CD4-positive, alpha-beta memory T cell (primary cell): ENCODE measurements around the gene MEGF6. TPM values are rescaled to one million over a fixed set of nuclear protein-coding genes. Genes with fewer than 3 reads are reported as not detected.

Source experiments
- CTCF ChIA-PET: fragments of 350-600 bp; sonication (Branson Sonifier 250); formaldehyde crosslinking; loops from one replicate; lab custom pipeline; 2021; ENCODE audit warnings: inconsistent platforms; ENCODE audit not compliant: partially characterized antibody; lab: Charles Lee
- POLR2A ChIA-PET: fragments of 350-600 bp; sonication (Branson Sonifier 250); formaldehyde crosslinking; loops from one replicate; lab custom pipeline; 2021; ENCODE audit not compliant: partially characterized antibody; lab: Charles Lee
- DNase-seq, 5 donors: peaks; one replicate each; pipeline versions ENCODE4 v3.0.0 to v3.0.0-alpha.2; 2020 to 2022; ENCODE audit warnings: mixed read lengths in 1 of 5
- H3K27ac ChIP-seq: one replicate; pipeline ENCODE4 v1.7.0; 2013; ENCODE audit warnings: low read depth, low read length
- H3K27me3 ChIP-seq: 2 replicates; pipeline ENCODE4 v1.7.0; 2013; ENCODE audit warnings: mild to moderate bottlenecking, low read length, moderate library complexity; ENCODE audit not compliant: insufficient read depth
- H3K36me3 ChIP-seq: 2 replicates; pipeline ENCODE4 v1.7.0; 2013; ENCODE audit warnings: mild to moderate bottlenecking, low read length, moderate library complexity; ENCODE audit not compliant: insufficient read depth
- H3K4me1 ChIP-seq: 2 replicates; pipeline ENCODE4 v1.7.0; 2013; ENCODE audit warnings: mild to moderate bottlenecking, low read length, moderate library complexity; ENCODE audit not compliant: insufficient read depth
- H3K4me3 ChIP-seq, 2 donors: one replicate each; pipeline ENCODE4 v1.7.0; 2013; ENCODE audit warnings: low read length in 2 of 2, mild to moderate bottlenecking in 1 of 2
- H3K9me3 ChIP-seq, 2 donors: one replicate each; pipeline ENCODE4 v1.7.0; 2013; ENCODE audit warnings: low read length in 2 of 2, control low read depth in 1 of 2; ENCODE audit not compliant: control insufficient read depth in 1 of 2
- H3K27ac Mint-ChIP-seq, 7 donors: one replicate each; pipeline ENCODE4 v1.8.0; 2020 to 2021; ENCODE audit warnings: mixed read lengths in 7 of 7, mild to moderate bottlenecking in 6 of 7, inconsistent platforms in 3 of 7, moderate library complexity in 3 of 7
- H3K27me3 Mint-ChIP-seq, 2 donors: one replicate each; pipeline ENCODE4 v1.8.0; 2020 to 2021; ENCODE audit warnings: mixed read lengths in 2 of 2
- H3K36me3 Mint-ChIP-seq, 2 donors: one replicate each; pipeline ENCODE4 v1.8.0; 2020 to 2021; ENCODE audit warnings: mixed read lengths in 2 of 2, inconsistent platforms in 1 of 2, mild to moderate bottlenecking in 1 of 2
- H3K4me1 Mint-ChIP-seq, 4 donors: one replicate each; pipeline ENCODE4 v1.8.0; 2020 to 2021; ENCODE audit warnings: mixed read lengths in 4 of 4, mild to moderate bottlenecking in 1 of 4
- H3K4me3 Mint-ChIP-seq, 8 donors: one replicate each; pipeline ENCODE4 v1.8.0; 2020 to 2021; ENCODE audit warnings: mixed read lengths in 8 of 8, mild to moderate bottlenecking in 7 of 8, moderate library complexity in 6 of 8, inconsistent platforms in 3 of 8
- H3K9me3 Mint-ChIP-seq, 8 donors: one replicate each; pipeline ENCODE4 v1.8.0; 2020 to 2021; ENCODE audit warnings: mixed read lengths in 8 of 8, mild to moderate bottlenecking in 5 of 8, inconsistent platforms in 3 of 8, moderate library complexity in 1 of 8
- intact Hi-C: fragments of 100-400 bp; cut with micrococcal nuclease; formaldehyde crosslinking; loops from one replicate; pipeline ENCODE4 v1.15.1; 2023
- polyA plus RNA-seq, 2 donors: library from polyadenylated mRNA; unstranded; fragments of 300-500 nt; fragmentation: Illumina TruSeq; gene quantifications; one replicate each; pipeline ENCODE4 v1.2.3, GENCODE V29; 2021
- total RNA-seq, 2 experiments: library from RNA; stranded (reverse); gene quantifications; one replicate each; pipeline ENCODE4 v1.2.3, GENCODE V29; 2021

The MEGF6 gene
- total and polyA plus RNA-seq, 4 experiments from 2014 or later: 2.4 to 168 (median 87.0) TPM

DNA sequence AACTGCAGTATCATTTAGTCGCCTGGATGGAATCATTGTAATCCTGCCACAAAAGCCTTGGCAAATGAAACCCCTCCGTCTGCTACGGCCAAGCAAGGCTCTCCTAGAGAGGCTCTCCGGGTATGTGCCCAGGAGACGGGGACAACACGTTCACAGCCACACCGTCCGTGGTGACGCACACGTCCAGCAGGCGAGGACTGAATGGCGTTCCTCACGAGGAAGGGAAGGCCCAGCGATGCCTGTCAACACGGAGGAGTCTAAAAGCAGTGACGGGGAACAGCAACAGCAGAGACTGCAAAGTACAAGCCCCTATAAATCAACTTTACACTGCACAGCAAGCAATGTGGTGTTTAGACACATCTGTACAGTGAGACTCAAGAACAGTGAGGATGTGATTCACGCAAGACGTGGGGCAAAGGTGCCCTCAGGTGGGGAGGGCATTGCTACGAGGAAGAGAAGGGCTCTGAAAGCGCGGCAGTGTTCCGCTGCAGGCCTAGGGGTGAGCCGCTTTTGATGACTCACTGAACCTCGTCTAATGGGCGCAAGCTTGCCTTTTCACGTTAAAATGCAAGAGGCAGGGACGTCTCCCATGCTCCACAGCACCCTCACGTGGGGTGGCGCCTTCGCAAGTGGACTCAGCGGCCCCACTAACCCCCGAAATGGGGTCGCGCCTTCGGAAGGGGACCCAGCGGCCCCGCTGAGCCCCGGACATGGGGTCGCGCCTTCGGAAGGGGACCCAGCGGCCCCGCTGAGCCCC lies 31.8 kb upstream of the MEGF6 start:
- Mint-ChIP-seq H3K9me3 (no peaks in the 10 kb centered on the region), H3K27me3 (no peaks in the 10 kb centered on the region), H3K4me1 (peaks cover 3 to 13% (median 7%) of the 10 kb centered on the region in 4 donors), H3K27ac (no peak overlapping the region), H3K36me3 (peaks cover 33 to 56% of the 10 kb centered on the region in 2 donors), H3K4me3 (no peak overlapping the region)
- intact Hi-C loops: no loop called here
- Histone ChIP-seq H3K27ac (no peak overlapping the region), H3K9me3 (no peaks in the 10 kb centered on the region), H3K4me3 (no peak overlapping the region), H3K4me1 (peaks cover 4% of the 10 kb centered on the region), H3K36me3 (peaks cover 18% of the 10 kb centered on the region), H3K27me3 (no peaks in the 10 kb centered on the region)
- POLR2A ChIA-PET: no interaction called here
- DNase-seq: no peak
- CTCF ChIA-PET: no interaction called here

DNA sequence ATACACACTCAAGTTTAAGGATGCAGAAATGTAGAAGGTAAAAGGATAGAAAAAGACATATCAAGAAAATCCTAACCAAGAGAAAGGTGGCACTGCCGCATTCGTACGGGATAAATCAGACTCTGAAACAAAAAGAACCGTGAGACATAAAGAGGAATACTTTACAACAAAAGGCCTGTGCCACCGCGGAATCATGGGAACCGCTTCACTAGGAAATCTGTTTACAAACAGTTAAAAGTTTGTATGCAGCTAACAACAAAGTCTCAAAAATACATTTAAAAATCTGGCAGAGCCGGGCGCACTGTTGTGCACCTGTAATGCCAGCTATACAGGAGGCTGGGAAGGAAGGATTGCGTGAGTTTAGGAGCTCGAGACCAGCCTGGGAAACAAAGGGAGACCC lies 30.5 kb upstream of the MEGF6 start:
- intact Hi-C loops: no loop called here
- H3K4me3 ChIP-seq: no peak overlapping the region
- H3K36me3 Mint-ChIP-seq: peaks cover 35 to 56% of the 10 kb centered on the region in 2 donors

DNA sequence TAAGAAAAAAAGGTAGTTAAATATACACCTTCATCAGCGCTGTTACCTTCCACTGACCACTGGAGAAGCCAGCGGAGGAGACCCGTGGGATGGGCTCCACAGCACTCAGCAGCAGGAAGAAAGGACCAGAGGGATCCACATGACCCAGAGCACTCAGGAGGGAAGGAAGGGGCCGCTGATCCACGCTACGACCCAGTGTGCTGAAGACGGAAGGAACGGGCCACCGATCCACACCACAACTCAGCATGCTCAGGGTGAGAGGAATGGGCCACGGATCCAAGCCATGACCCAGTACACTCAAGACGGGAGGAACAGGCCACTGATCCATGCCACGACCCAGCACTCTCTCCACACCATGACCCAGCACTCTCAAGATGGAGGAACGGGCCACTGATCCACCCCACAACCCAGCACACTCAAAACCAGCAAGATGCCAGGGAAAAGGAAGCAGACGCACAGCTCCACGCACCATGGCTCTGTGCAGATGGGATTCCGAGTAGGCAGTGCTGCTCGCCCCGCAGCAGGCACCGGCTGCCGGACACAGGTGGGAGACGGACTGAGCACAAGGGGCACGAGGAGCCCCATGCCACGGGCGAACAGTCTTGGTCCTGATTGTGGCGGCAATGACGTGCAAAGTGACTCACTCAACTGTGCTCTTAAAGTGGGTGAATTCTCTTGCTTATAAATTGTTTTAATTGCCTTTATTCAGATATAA lies 29.9 kb upstream of the MEGF6 start:
- no peak overlapping the region for H3K4me3 Mint-ChIP-seq
- H3K27me3 Mint-ChIP-seq: no peaks in the 10 kb centered on the region
- no peaks in the 10 kb centered on the region for H3K4me1 ChIP-seq
- no peaks in the 10 kb centered on the region for H3K27me3 ChIP-seq
- DNase-seq: no peak
- H3K4me1 Mint-ChIP-seq: peaks cover 0 to 7% (median 2%) of the 10 kb centered on the region in 4 donors
- H3K9me3 Mint-ChIP-seq: no peaks in the 10 kb centered on the region
- CTCF ChIA-PET: interaction anchor here (1.1 kb wide), 1 partner anchor 22 kb away, joined by 3 read pairs; no protein-coding TSS in a partner anchor
- no peaks in the 10 kb centered on the region for H3K9me3 ChIP-seq
- H3K36me3 ChIP-seq: peaks cover 29% of the 10 kb centered on the region
- POLR2A ChIA-PET: no interaction called here
- no peak overlapping the region for H3K27ac Mint-ChIP-seq
- H3K36me3 Mint-ChIP-seq: peaks cover 40 to 57% of the 10 kb centered on the region in 2 donors
- intact Hi-C loops: no loop called here
- H3K27ac ChIP-seq: no peak overlapping the region
- H3K4me3 ChIP-seq: no peak overlapping the region

More for the DNA sequence above, 30.5 kb upstream of the MEGF6 start:
- ChIA-PET POLR2A (no interaction called here), CTCF (interaction anchor here (1.1 kb wide), 1 partner anchor 23 kb away, joined by 3 read pairs; no protein-coding TSS in a partner anchor)
- Mint-ChIP-seq H3K27me3 (no peaks in the 10 kb centered on the region), H3K9me3 (no peaks in the 10 kb centered on the region), H3K4me1 (peaks cover 0 to 7% (median 2%) of the 10 kb centered on the region in 4 donors), H3K4me3 (no peak overlapping the region), H3K27ac (no peak overlapping the region)
- no peak for DNase-seq
- no peaks in the 10 kb centered on the region for H3K9me3 ChIP-seq
- no peak overlapping the region for H3K27ac ChIP-seq
- peaks cover 29% of the 10 kb centered on the region for H3K36me3 ChIP-seq
- no peaks in the 10 kb centered on the region for H3K4me1 ChIP-seq
- no peaks in the 10 kb centered on the region for H3K27me3 ChIP-seq

DNA sequence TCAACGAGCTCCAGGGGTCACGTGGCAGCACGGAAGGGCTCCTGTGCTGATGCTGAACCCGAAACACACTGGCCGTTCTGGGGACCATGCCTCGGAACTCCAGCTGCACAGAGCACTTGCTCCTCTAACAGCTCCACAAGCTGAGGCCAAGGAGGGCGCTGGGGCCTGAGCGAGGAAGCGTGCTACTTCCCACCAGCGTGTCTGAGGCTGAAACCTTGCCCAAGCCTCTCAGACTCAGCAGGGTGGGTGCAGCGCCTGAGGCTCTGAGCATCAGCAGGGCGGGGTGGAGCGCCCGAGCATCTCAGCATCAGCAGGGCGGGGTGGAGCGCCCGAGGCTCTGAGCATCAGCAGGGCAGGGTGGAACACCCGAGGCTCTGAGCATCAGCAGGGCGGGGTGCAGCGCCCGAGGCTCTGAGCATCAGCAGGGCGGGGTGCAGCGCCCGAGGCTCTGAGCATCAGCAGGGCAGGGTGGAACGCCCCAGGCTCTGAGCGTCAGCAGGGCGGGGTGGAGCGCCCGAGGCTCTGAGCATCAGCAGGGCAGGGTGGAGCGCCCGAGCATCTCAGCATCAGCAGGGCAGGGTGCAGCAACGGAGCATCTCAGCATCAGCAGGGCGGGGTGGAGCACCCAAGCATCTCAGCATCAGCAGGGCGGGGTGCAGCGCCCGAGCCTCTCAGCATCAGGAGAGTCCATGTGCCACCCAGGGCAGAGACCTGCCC lies 29.0 kb upstream of the MEGF6 start:
- peak overlapping the region in 1 of 7 donors; percentile 48 for H3K27ac Mint-ChIP-seq
- no peak for DNase-seq
- H3K4me3 Mint-ChIP-seq: no peak overlapping the region
- Histone ChIP-seq H3K36me3 (peaks cover 31% of the 10 kb centered on the region), H3K9me3 (no peaks in the 10 kb centered on the region), H3K27ac (no peak overlapping the region), H3K27me3 (no peaks in the 10 kb centered on the region), H3K4me3 (no peak overlapping the region), H3K4me1 (no peaks in the 10 kb centered on the region)
- ChIA-PET CTCF (no interaction called here), POLR2A (no interaction called here)
- H3K9me3 Mint-ChIP-seq: no peaks in the 10 kb centered on the region
- H3K36me3 Mint-ChIP-seq: peaks cover 38 to 59% of the 10 kb centered on the region in 2 donors
- H3K27me3 Mint-ChIP-seq: no peaks in the 10 kb centered on the region
- intact Hi-C loops: no loop called here
- H3K4me1 Mint-ChIP-seq: peaks cover 0 to 7% (median 2%) of the 10 kb centered on the region in 4 donors

DNA sequence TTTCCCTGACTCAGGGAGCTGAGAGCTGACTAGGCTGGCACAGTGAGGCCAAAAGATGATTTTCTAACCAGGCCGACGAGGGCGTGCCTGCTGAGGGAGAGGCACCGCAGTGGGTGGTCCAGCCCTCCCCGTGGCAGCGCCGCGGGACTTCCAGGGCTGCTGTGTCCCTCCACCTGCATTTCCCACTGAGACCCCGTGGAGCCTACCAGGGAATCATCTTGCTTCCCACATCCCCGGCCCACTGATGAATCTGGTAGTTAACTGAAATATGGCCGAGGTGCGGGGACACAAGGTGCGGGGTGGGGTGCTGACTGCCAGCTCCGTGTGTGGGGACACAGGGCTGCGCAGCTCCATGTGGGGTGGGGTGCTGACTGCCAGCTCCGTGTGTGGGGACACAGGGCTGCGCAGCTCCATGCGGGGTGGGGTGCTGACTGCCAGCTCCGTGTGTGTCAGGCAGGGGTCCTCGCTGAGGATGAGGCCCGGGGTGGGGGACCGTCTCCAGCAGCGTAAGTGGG lies 28.1 kb upstream of the MEGF6 start:
- Mint-ChIP-seq H3K36me3 (peaks cover 34 to 59% of the 10 kb centered on the region in 2 donors), H3K4me3 (no peak overlapping the region), H3K9me3 (no peaks in the 10 kb centered on the region), H3K27ac (no peak overlapping the region), H3K27me3 (no peaks in the 10 kb centered on the region), H3K4me1 (peaks cover 0 to 7% (median 2%) of the 10 kb centered on the region in 4 donors)
- intact Hi-C loops: no loop called here
- Histone ChIP-seq H3K27me3 (no peaks in the 10 kb centered on the region), H3K4me3 (no peak overlapping the region), H3K27ac (no peak overlapping the region), H3K9me3 (no peaks in the 10 kb centered on the region), H3K36me3 (peaks cover 39% of the 10 kb centered on the region), H3K4me1 (no peaks in the 10 kb centered on the region)
- ChIA-PET CTCF (no interaction called here), POLR2A (no interaction called here)
- DNase-seq: no peak

DNA sequence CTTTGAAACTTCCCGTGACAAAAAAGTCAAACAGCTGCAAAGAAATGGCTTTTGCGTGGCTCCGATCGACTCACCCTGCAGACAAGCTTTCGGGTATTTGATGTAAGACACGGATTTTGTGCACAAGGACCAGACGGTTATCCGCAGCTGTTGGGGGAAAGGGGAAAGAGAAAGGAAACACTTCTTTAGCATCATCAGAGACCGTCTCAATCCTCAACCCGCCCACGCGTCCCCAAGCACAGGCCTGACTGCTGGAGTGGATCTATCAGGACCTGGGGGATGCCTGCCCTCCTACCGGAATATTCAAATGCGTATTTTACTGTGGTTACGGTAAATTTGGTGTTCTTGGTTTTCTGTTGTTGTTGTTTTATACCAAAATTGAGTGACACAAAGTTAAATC lies 27.4 kb upstream of the MEGF6 start:
- Mint-ChIP-seq H3K27ac (no peak overlapping the region), H3K4me1 (peaks cover 0 to 7% (median 2%) of the 10 kb centered on the region in 4 donors), H3K36me3 (peaks cover 34 to 58% of the 10 kb centered on the region in 2 donors), H3K27me3 (no peaks in the 10 kb centered on the region), H3K9me3 (no peaks in the 10 kb centered on the region), H3K4me3 (no peak overlapping the region)
- no peaks in the 10 kb centered on the region for H3K4me1 ChIP-seq
- ChIA-PET CTCF (no interaction called here), POLR2A (no interaction called here)
- H3K27ac ChIP-seq: no peak overlapping the region
- DNase-seq: no peak
- H3K36me3 ChIP-seq: peaks cover 43% of the 10 kb centered on the region
- H3K9me3 ChIP-seq: no peaks in the 10 kb centered on the region
- intact Hi-C loops: no loop called here
- H3K4me3 ChIP-seq: no peak overlapping the region
- H3K27me3 ChIP-seq: no peaks in the 10 kb centered on the region

DNA sequence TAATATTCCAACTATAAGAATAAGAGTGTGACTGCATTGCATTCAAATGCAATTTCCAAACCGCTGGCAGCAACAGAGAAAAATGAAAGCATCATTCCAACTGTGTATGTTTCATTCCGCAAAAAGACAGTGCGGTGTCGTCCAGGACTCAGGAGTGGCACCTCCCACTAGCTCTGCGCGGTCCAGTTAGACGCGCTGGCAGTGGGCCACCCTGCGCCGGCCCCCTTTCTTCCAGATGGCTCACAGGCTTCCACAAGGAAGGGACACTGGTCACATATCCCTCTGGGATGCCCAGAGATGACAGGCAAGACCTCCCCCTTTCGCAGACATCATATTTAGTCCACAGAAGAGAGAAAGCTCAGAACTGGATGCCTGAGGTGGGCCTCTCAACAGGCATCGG lies 26.7 kb upstream of the MEGF6 start:
- Mint-ChIP-seq H3K27me3 (no peaks in the 10 kb centered on the region), H3K4me3 (no peak overlapping the region), H3K36me3 (peaks cover 33 to 60% of the 10 kb centered on the region in 2 donors), H3K9me3 (no peaks in the 10 kb centered on the region), H3K27ac (no peak overlapping the region), H3K4me1 (peaks cover 0 to 7% (median 2%) of the 10 kb centered on the region in 4 donors)
- no peaks in the 10 kb centered on the region for H3K27me3 ChIP-seq
- CTCF ChIA-PET: interaction anchor here (0.7 kb wide), 1 partner anchor 11 kb away, joined by 3 read pairs; no protein-coding TSS in a partner anchor
- H3K4me3 ChIP-seq: no peak overlapping the region
- no peak for DNase-seq
- POLR2A ChIA-PET: no interaction called here
- no peaks in the 10 kb centered on the region for H3K4me1 ChIP-seq
- intact Hi-C loops: no loop called here
- H3K9me3 ChIP-seq: no peaks in the 10 kb centered on the region
- H3K27ac ChIP-seq: no peak overlapping the region
- peaks cover 47% of the 10 kb centered on the region for H3K36me3 ChIP-seq
